ENCODE data around the gene SRSF5.
A peak's percentile ranks its signal among the peaks of the same experiment; 100 is the strongest.
"Not testable (repeated sequence)": the region's sequence is repeated elsewhere in the genome, so short reads cannot be mapped to it uniquely, and the experiment has no call there.

Gene SRSF5

DNA sequence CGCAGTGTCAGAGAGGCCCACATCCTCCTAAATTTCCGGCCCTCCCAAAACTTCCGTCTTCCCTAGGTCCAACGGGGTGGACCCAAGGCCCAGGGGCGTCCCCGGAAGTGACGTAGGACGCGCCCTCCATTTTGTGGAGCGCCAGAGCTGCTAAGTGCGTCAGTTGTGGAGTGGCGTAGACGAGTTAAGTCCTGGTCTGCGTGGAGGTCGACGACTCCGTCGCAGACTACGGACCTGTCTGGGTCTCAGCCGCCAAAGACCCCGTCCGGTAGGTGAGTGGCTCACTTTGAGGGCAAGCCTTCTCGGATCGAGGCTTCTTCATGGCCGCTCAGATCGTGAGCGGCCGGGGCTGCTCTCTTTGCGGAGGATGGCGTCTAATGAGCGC lies at the start of gene SRSF5:
TSS of gene SRSF5 (plus strand) at position 159 of the 385 bp plus-strand sequence. CDS start 1,015 bp downstream, outside the sequence.
- Histone ChIP-seq H3K4me1 (ENCODE audit: control insufficient read depth, insufficient read depth, low read length) (0 out of 2 replicates have a peak, but pooled peaks cover 11% of the 10 kb centered on the region), H3K27ac (ENCODE audit: low read depth, low read length) (peak within 1 kb of the TSS; percentile 98), H3K27me3 (ENCODE audit: control insufficient read depth, insufficient read depth, low read length) (no peaks in the 10 kb centered on the region), H3K36me3 (ENCODE audit: control insufficient read depth, insufficient read depth, low read length) (peaks cover 42% of the 10 kb centered on the region), H3K9me3 (ENCODE audit: control insufficient read depth, insufficient read depth, low read length) (no peaks in the 10 kb centered on the region), H3K4me3 (ENCODE audit: low read depth, low read length) (peak within 1 kb of the TSS; percentile 96), H3K9ac (ENCODE audit: low read depth, low read length) (peak within 1 kb of the TSS; percentile 99)

DNA sequence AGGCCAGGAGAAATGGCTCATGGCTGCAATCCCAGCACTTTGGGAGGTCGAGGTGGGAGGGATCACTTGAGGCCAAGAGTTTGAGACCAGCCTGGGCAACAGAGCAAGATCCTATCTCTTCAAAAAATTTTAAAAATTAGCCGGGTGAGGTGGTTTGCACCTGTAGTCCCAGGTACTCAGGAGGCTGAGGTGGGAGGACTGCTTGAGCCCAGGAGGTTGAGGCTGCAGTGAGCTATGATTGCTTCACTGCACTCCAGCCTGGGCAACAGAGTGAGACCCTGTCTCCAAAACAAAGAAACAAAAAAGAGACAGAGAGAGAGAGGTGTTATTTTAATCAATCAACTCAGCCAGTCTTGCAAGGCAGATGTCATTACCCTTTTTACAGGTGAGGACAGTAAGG lies 48.3 kb upstream of the SRSF5 start:
- H3K27ac ChIP-seq (ENCODE audit: low read depth, low read length); H3K9me3 ChIP-seq (ENCODE audit: control insufficient read depth, insufficient read depth, low read length); H3K36me3 ChIP-seq (ENCODE audit: control insufficient read depth, insufficient read depth, low read length); H3K4me3 ChIP-seq (ENCODE audit: low read depth, low read length); H3K9ac ChIP-seq (ENCODE audit: low read depth, low read length); H3K27me3 ChIP-seq (ENCODE audit: control insufficient read depth, insufficient read depth, low read length): not testable (repeated sequence)
- peaks cover 20% of the 10 kb centered on the region for H3K4me1 ChIP-seq (ENCODE audit: control insufficient read depth, insufficient read depth, low read length)

DNA sequence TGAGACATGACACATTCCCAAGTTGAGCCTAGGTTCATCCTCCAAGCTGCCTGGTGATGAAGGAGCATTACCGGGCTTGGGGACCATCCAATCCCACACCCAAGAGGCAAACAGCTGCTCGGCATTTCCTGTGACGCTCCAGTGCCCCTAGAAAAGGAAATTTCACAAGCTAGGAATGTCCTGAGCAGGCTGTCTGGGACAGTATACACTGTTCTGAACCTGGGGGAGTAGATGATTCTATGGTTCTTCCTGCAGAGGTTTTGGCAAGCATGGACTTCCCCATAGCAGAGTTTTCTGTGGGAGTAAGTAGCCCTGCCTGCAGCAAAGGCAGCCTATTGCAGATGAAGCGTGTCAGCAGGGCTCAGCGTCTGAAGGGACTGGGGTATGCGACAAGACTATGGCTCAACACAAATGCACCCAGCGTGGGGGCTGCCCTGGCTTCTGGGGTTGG lies 47.4 kb upstream of the SRSF5 start:
- Histone ChIP-seq H3K4me1 (ENCODE audit: control insufficient read depth, insufficient read depth, low read length) (peaks cover 11% of the 10 kb centered on the region), H3K36me3 (ENCODE audit: control insufficient read depth, insufficient read depth, low read length) (no peaks in the 10 kb centered on the region), H3K9ac (ENCODE audit: low read depth, low read length) (no peak overlapping the region), H3K9me3 (ENCODE audit: control insufficient read depth, insufficient read depth, low read length) (no peaks in the 10 kb centered on the region), H3K27ac (ENCODE audit: low read depth, low read length) (no peak overlapping the region), H3K27me3 (ENCODE audit: control insufficient read depth, insufficient read depth, low read length) (no peaks in the 10 kb centered on the region), H3K4me3 (ENCODE audit: low read depth, low read length) (no peak overlapping the region)

DNA sequence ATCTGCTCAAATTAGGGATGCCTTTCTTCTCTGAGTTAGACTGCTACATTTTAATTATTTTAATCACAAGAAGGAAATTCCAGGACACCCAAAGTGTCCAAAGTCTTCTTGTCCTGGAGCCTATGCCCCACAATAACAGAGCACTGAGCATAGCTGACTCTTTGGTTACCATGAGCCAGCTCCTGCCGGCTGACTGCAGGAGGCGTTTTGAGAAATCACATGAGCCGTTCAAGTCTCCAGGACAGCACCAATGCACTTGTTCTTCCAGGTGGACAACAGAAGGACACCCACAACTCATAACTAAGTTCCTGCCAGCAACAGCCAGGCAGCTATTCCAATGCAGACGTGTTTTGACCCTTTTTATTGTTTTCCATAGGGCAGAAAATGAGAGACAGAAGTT lies 46.0 kb upstream of the SRSF5 start:
- H3K4me1 ChIP-seq (ENCODE audit: control insufficient read depth, insufficient read depth, low read length): peaks cover 9% of the 10 kb centered on the region
- H3K36me3 ChIP-seq (ENCODE audit: control insufficient read depth, insufficient read depth, low read length): no peaks in the 10 kb centered on the region
- H3K9me3 ChIP-seq (ENCODE audit: control insufficient read depth, insufficient read depth, low read length): no peaks in the 10 kb centered on the region
- H3K27me3 ChIP-seq (ENCODE audit: control insufficient read depth, insufficient read depth, low read length): peaks cover 4% of the 10 kb centered on the region; the same call in 1 of the 2 replicates
- H3K27ac ChIP-seq (ENCODE audit: low read depth, low read length): no peak overlapping the region
- no peak overlapping the region for H3K9ac ChIP-seq (ENCODE audit: low read depth, low read length)
- no peak overlapping the region for H3K4me3 ChIP-seq (ENCODE audit: low read depth, low read length)

DNA sequence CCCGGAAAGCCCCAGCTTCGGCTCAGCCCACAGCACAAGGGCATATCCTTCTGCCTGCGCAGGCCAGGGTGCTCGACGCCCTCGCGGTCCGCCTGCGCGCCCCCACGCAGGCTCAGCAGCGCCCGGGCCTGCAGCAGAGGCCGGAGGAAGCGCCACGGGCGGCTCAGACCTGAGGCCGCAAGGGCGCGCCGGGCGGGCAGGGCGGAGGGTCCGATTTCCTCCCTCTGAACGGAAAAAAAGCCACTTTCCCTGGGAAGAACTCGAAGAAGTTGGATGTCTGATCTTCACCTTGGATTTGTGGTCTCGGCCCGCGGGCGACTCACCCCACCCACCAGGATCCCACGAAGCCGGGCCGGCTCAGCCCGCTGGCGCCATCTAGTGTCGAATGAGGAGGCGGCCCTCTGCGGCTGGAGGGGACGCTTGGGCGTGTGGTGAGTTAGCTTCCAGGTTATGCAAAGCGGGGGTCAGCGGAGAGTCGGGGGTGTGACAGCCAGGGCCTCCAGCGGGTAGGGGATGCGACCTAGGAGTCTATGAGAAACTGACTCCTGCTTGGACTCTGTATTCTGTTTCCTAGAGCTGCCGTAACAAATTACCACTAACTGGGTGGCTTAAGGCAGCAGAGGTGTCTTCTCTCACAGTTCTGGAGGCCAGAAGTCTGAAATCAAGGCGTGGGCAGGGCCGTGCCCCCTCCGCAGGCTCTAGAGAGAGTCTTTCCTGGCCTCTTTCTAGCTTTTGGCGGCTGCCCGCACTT lies 40.0 kb upstream of the SRSF5 start:
- peak overlapping the region; percentile 58 for H3K4me3 ChIP-seq (ENCODE audit: low read depth, low read length)
- no peaks in the 10 kb centered on the region for H3K4me1 ChIP-seq (ENCODE audit: control insufficient read depth, insufficient read depth, low read length)
- no peak overlapping the region for H3K27ac ChIP-seq (ENCODE audit: low read depth, low read length)
- no peaks in the 10 kb centered on the region for H3K9me3 ChIP-seq (ENCODE audit: control insufficient read depth, insufficient read depth, low read length)
- peaks cover 10% of the 10 kb centered on the region; the same call in 1 of the 2 replicates for H3K27me3 ChIP-seq (ENCODE audit: control insufficient read depth, insufficient read depth, low read length)
- H3K36me3 ChIP-seq (ENCODE audit: control insufficient read depth, insufficient read depth, low read length): no peaks in the 10 kb centered on the region
- H3K9ac ChIP-seq (ENCODE audit: low read depth, low read length): no peak overlapping the region

- H3K36me3 ChIP-seq (ENCODE audit: control insufficient read depth, insufficient read depth, low read length): no peaks in the 10 kb centered on the region
- no peak overlapping the region for H3K9ac ChIP-seq (ENCODE audit: low read depth, low read length)
- H3K4me1 ChIP-seq (ENCODE audit: control insufficient read depth, insufficient read depth, low read length): no peaks in the 10 kb centered on the region
- no peaks in the 10 kb centered on the region for H3K9me3 ChIP-seq (ENCODE audit: control insufficient read depth, insufficient read depth, low read length)
- H3K27ac ChIP-seq (ENCODE audit: low read depth, low read length): no peak overlapping the region
- H3K4me3 ChIP-seq (ENCODE audit: low read depth, low read length): no peak overlapping the region
- peaks cover 10% of the 10 kb centered on the region; the same call in 1 of the 2 replicates for H3K27me3 ChIP-seq (ENCODE audit: control insufficient read depth, insufficient read depth, low read length)
Observed at GRCh38 chr14:69727860-69728259, 39.1 kb upstream of the SRSF5 start.

GRCh38 chr14:69731919-69732598 lies 34.9 kb upstream of the SRSF5 start:
- H3K4me3 ChIP-seq (ENCODE audit: low read depth, low read length); H3K36me3 ChIP-seq (ENCODE audit: control insufficient read depth, insufficient read depth, low read length); H3K9me3 ChIP-seq (ENCODE audit: control insufficient read depth, insufficient read depth, low read length); H3K9ac ChIP-seq (ENCODE audit: low read depth, low read length); H3K27ac ChIP-seq (ENCODE audit: low read depth, low read length); H3K4me1 ChIP-seq (ENCODE audit: control insufficient read depth, insufficient read depth, low read length); H3K27me3 ChIP-seq (ENCODE audit: control insufficient read depth, insufficient read depth, low read length): not testable (repeated sequence)

DNA sequence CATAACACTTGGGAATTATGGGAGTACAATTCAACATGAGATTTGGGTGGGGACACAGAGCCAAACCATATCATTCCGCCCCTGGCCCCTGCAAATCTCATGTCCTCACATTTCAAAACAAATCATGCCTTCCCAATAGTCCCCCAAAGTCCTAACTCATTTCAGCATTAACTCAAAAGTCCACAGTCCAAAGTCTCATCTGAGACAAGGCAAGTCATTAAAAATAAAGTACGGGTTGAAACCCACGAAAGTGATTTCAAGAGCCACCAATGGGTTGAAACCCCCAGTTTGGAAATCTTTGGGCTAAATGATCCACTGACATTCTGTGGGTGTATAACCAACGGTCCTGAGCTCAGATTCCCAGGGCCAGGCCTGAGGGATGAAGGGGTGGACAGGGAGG lies 30.5 kb upstream of the SRSF5 start:
- not testable (repeated sequence) for H3K27me3 ChIP-seq (ENCODE audit: control insufficient read depth, insufficient read depth, low read length); H3K9me3 ChIP-seq (ENCODE audit: control insufficient read depth, insufficient read depth, low read length); H3K36me3 ChIP-seq (ENCODE audit: control insufficient read depth, insufficient read depth, low read length); H3K4me1 ChIP-seq (ENCODE audit: control insufficient read depth, insufficient read depth, low read length); H3K27ac ChIP-seq (ENCODE audit: low read depth, low read length); H3K9ac ChIP-seq (ENCODE audit: low read depth, low read length); H3K4me3 ChIP-seq (ENCODE audit: low read depth, low read length)

GRCh38 chr14:69741055-69741454 lies 25.9 kb upstream of the SRSF5 start:
- Histone ChIP-seq H3K4me1 (ENCODE audit: control insufficient read depth, insufficient read depth, low read length) (no peaks in the 10 kb centered on the region; the same call in 1 of the 2 replicates), H3K9ac (ENCODE audit: low read depth, low read length) (no peak overlapping the region), H3K36me3 (ENCODE audit: control insufficient read depth, insufficient read depth, low read length) (no peaks in the 10 kb centered on the region), H3K27ac (ENCODE audit: low read depth, low read length) (no peak overlapping the region), H3K27me3 (ENCODE audit: control insufficient read depth, insufficient read depth, low read length) (no peaks in the 10 kb centered on the region), H3K4me3 (ENCODE audit: low read depth, low read length) (no peak overlapping the region), H3K9me3 (ENCODE audit: control insufficient read depth, insufficient read depth, low read length) (peaks cover 29% of the 10 kb centered on the region)

DNA sequence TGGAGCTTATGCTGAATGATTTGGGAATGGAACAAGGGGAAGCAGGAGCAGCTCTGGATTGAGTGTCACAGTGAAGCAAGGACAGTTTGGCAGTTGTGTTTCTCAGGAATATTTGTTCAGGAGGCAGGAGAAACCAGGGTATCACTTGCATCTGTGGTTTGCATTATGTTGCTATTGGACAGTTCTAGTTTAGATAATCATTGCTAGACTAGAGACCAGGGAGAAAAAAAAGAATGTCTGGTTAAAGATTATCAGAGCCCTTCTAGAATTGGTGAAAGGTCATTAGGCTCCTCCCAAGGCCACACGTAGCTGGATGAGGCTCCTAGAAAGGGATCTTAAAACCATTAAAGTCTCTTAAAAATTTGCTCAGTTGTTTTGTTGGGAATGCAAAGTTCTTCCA lies 17.0 kb upstream of the SRSF5 start:
- Histone ChIP-seq H3K9me3 (ENCODE audit: control insufficient read depth, insufficient read depth, low read length) (no peaks in the 10 kb centered on the region), H3K9ac (ENCODE audit: low read depth, low read length) (no peak overlapping the region), H3K27me3 (ENCODE audit: control insufficient read depth, insufficient read depth, low read length) (no peaks in the 10 kb centered on the region), H3K4me3 (ENCODE audit: low read depth, low read length) (no peak overlapping the region), H3K27ac (ENCODE audit: low read depth, low read length) (no peak overlapping the region), H3K4me1 (ENCODE audit: control insufficient read depth, insufficient read depth, low read length) (peaks cover 9% of the 10 kb centered on the region; the same call in 1 of the 2 replicates), H3K36me3 (ENCODE audit: control insufficient read depth, insufficient read depth, low read length) (no peaks in the 10 kb centered on the region)

DNA sequence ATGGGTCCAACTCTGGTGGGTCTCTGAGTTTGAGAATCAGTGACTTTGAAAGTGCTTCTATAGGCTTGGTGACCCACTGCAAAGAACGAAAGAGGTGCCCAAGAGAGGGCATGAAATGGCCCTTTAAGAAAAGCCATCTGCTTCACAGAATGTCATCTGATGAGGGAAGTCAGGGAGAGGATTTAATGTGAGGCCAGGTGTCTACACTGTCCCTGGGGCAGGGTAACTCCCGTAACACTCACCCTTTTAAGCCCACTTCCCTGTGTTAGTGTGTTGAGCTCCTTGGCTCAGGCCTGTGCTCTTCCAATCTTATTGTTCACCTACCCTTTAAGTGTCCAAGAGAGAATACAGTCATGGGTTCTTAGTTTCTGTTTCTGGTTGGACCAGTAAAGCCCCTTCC lies 16.4 kb upstream of the SRSF5 start:
- H3K36me3 ChIP-seq (ENCODE audit: control insufficient read depth, insufficient read depth, low read length): no peaks in the 10 kb centered on the region
- no peak overlapping the region for H3K4me3 ChIP-seq (ENCODE audit: low read depth, low read length)
- peaks cover 9% of the 10 kb centered on the region; the same call in 1 of the 2 replicates for H3K4me1 ChIP-seq (ENCODE audit: control insufficient read depth, insufficient read depth, low read length)
- no peaks in the 10 kb centered on the region for H3K9me3 ChIP-seq (ENCODE audit: control insufficient read depth, insufficient read depth, low read length)
- H3K27ac ChIP-seq (ENCODE audit: low read depth, low read length): no peak overlapping the region
- H3K27me3 ChIP-seq (ENCODE audit: control insufficient read depth, insufficient read depth, low read length): no peaks in the 10 kb centered on the region
- no peak overlapping the region for H3K9ac ChIP-seq (ENCODE audit: low read depth, low read length)
